Measurements from ENCODE around the gene PHYKPL.
"Not testable (repeated sequence)": the region's sequence is repeated elsewhere in the genome, so short reads cannot be mapped to it uniquely, and the experiment has no call there.

Gene PHYKPL

DNA sequence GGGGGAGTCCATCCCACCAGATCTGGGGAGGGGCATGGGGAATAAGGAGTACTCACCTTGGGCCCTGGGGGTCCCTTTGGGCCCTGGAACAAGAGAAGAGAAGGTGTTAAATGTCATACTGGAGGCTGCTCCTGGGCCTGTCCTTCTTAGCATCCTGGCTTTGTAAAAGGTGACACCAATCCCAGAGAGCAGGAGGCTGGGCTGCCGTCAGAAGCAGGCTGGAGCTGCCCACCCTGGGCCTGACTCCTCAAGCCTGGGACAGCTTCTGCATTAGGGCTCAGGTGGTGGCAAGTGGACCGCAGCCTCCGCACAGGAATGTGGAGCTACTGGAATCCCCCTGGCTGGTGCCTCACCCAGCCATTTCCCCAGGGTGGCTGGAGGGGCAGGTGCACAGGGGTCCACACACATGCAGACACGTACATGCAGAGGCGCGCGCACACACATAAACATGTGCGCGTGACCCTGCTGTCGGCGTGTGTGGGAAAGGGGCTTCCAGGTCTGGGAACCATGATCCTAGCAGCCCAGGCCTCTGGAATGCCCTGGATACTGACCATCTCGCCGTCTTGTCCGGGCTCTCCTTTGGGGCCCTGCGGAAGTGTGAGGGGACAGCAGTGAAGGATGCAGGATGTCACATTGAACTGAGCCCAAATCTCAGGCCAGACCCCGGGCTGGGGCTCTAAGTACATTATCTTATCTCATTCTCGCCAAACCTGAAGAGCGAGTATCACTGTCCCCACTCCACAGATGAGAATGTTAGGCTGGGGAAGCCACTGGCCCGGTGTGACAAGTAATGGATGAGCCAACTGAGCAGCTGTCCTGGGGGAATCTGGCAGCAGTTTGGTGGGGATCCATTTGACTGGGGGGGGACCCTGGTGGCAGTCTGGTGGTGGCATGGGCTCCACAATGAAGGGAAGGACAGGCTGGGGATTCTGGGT, 29.3 kb upstream of the PHYKPL start:
- no peak for DNase-seq

DNA sequence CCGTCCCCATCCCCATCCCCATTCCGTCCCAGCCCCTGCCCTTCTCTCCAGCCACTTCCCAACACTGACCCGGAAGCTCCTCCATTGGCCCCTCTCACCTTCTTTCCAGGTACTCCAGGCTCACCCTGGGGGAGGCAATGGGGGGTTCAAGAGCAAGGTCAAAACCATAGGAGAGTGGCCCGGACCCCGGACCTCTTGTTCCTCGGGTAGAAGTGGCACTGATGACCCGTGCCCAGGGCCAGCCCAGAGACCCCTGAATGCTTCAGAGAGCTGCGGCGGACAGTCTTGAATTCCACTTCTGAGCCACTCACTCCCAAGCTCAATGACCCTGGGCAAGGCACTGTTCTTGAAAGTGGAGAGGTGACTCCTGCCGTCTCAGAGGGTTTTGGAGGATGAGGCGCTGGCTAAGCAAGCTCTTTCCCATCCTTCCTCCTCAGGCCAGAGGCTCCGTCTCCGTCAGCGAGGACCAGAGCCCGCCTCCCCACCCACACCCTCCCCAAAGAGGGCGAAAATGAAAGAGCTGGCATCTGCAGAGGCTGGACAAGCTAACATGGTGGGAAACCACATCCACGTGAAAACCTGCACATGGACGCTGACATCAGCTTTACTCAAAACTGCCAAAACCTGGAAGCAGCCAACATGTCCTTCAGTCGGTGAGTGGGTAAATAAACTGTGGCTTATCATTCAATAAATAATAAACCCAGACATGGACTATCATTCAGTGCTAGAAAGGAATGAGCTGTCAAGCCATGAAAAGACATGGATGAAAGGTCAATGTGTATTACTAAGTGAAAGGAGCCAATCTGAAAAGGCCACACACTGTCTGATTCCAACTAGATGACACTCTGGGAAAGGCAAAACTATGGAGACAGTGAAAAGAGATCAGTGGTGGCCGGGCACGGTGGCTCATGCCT, 27.3 kb upstream of the PHYKPL start:
- DNase-seq: no peak

DNA sequence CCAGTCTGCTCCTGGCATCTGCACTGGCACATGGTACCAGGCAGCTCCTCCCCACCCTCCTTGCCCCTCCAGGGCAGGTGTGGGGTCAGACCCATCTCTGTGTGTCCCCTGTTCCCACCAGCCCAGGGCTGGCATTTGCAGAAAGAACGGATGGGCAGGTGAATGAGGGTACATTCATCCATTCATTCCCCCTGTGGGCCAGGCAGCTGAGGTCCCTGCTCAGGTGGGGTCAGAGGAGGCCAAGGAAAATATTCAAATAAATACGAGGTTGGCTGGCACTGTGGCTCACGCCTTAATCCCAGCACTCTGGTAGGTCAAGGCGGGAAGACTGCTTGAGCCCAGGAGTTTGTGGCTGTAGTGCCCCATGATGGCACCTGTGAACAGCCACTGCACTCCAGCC, 25.0 kb upstream of the PHYKPL start:
- DNase-seq: no peak

DNA sequence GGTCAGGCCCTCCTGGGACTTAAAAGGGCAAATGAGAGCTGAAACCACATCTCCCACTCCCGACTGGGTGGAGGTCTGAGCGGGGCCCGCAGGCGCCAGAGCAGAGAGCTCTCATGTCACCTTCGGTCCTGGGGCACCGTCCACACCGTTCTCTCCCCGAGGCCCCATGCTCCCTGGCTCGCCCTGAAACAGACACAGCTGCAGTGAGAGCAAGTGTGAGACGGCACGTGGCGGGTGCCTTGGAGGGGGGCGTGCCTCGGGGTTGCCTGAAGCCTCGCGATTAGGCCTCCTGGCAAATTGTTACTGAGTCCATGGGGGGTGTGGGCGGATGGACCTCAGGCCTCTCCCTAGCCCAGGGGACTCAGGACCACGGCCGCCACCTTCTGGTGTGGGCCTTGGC, 24.1 kb upstream of the PHYKPL start:
- DNase-seq: no peak

DNA sequence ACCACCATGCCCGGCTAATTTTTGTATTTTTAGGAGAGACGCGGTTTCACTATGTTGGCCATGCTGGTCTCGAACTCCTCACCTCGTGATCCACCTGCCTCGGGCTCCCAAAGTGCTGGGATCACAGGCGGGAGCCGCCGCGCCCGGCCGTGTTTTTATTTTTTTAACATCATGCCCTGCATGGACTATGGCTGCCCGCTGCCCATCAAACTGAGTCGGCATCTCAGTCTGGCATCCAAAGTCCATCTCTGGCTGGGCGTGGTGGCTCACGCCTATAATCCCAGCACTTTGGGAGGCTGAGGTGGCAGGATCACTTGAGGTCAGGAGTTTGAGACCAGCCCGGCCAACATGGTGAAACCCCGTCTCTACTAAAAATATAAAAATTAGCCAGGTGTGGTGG, 21.0 kb upstream of the PHYKPL start:
- DNase-seq: not testable (repeated sequence)

DNA sequence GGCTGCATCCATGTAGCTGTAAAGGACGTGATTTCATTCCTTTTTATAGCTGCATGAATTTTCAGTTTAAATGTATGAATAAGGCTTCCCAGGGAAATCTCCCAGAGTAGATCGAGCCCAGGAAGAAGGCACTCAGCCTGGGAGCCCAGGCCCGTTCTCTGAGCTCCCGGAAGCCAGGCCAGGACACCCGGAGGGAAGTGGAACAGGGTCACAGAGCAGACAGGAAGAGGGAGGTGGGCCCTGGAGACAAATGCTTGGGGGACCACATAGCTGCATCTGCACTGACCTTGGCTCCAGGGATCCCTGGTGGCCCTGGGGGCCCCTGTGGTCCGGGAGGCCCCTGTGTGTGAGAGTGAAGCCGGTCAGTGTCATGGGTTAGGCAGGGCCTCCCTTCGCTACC, 19.7 kb upstream of the PHYKPL start:
- no peak for DNase-seq

DNA sequence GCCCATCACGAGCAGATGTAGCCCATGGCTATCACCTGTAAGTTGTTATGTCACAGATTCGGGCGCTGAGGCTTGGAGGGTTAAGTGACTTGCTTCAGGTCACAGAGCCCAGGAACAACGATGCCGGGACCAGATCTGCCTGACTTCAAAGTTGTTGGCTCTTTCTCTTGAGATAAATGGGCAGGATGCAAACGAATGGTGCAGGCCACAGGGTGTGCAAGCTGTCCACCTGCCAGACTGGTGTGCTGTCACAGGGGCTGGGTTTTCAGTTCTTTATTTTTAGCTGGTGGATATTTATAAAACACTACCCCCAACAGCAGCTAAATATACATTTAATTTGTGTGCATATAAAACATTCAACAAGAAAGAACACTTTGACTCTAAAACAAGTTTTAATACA, 17.7 kb upstream of the PHYKPL start:
- DNase-seq: no peak

DNA sequence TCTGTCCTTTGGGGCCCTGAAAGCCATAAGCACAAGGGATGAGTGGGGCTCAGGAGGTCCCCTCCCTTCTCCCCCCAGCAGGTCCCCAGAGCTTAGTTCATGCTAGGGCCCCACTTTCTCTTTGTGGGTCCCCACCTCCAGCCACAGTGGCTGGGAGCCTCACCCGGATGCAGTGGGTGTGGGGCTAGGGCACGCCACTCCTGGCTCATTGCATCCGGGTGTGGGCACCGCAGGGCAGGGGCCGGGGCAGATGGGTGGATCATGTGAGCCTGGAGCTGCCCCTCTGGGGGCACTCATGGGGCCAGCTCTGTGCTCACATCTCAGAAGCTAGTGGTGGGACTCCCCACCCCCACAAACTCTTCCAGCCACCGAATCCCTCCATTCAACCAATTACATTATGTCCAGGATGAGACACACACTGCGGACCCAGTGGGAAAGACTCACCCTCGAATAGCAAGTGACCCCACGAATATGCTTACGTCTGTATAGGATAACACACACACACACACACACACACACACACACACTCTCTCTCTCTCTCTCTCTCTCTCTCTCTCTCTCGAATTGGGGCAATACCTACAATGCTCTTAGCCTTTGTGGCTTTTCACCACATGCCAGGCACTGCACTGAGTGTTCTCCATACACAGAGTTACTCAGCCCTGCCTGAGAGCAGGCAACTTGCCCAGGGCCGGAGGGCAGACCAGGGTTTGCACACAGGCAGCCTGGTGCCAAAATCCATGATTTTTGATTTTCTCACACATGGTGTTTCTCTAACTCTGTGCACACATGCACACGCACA, 16.8 kb upstream of the PHYKPL start:
- peak; percentile 16 for DNase-seq

DNA sequence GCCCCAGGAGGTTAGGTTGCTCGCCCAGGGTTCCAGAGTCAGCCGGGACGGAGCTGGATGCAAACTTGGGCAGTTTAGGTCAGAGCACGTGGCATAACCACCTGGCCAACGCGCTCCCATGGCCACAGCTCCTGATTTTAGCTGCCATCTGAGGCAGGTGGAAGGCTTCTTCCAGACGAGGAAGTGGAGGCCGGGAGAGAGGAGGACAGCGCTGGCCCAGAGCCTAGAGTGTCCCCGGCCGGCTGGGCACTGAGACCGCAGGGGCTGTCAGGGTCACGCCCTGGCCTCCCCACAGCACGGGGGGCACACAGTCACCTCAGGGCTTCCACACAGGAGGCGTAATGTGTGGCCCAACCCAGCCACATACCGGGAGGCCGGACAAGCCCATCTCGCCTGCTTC, 16.1 kb upstream of the PHYKPL start:
- no peak for DNase-seq

DNA sequence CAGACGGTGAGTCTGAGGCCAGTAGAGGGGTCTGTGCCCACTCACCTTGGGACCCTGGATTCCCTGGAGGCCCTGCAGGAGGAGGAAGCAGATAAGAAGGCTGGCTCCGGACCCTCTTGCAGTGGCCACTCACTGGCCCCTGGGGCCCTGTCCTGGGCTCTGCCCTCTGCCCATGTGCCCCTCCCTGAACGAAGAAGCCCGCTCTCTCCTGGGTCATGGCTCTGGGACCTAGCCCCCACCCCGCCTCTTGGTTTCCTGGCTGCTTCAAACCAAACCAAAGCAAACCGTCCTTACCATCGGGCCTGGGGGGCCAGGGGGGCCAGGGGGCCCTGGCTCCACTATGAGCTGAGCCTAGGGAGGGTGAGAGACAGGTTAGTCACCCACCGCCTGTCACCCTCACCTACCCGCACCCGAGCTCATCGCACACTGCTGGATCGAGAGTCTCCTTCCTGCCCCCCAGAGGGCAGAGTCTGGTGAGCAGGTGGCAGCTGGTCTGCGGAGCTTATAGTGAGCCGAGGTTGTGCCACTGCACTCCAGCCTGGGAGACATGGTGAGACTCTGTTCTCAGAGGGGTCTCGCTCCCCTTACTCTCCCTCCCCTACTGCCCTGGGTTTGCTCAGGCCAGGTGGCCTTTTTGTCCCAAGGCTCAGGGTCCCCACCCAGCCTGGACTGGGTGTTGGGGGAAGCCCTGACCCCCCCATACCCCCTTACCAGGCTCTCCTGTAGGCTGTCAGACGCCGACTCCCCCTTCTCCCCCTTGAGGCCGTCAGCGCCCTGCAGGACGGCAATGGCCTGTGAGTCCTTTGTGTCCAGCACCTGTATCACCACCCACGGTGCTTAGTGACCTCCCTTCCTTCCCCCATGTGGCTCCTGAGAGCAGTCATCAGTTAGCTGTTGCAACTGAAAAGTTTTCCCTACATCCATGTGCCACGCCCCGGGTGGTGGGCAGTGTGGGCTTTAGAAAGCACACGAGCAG, 15.2 kb upstream of the PHYKPL start:
- DNase-seq: no peak

DNA sequence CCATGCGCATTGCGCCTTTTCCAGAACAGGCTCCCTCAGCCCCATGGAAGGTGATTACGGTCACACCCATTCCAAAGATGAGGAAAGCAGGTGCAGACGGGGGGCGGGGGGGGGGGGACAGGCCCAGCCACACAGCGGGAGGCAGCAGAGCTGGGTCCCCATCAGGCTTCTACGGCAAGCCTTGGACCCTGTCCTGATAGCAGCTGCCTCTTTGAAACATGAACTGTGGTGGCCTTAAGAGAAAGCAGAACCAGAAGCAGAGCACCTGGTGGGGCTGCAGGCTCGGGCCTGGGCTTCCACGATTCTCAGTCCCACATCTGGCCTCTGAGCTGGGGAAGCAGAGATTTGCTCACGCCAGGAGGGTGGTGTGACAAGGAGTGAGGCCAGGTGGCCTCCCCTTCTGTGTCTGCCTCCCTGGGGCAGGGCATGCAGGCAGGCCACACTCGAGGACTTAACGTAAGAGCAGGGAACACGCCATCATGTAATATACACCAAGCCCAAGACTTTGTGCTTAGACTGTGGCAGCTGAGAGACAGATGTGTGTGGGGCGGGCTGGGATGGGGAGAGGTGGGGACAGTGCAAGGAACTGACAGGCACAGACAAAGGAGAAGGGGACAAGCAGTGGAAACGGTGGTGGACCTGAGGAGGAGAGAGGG, 14.2 kb upstream of the PHYKPL start:
- DNase-seq: no peak

DNA sequence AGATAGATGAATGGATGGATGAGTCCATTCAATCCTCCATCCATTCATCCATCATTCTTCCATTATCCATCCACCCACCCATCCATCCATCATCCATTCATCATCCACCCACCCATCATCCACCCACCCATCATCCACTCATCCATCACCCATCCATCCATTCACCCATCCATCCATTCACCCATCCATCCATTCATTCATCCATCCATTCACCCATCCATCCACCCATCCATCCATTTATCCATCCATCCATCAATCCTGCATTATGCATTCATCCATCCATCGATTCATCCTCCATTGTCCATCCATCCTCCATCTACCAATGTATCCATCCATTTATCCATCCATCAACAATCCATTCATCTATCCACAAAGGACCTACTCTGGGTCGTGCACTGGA, 12.8 kb upstream of the PHYKPL start:
- DNase-seq: no peak

DNA sequence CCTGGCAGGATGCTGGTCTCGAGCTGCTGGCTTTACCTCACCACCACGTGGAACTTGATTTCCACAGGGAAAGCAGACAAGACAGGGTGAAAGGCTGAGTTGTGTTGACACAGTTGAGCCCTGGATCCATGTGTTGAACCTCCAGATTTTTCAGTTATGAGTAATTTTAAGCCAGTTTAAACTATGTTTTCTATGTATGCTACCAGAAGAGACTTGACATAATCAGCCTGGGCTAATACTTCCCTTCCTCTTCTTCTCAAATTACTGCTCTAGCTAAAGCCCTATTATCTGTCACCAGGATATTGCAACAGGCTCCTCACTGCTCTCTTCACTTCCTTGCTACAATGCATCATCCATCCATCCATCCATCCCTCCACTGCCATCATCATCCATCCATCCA, 12.0 kb upstream of the PHYKPL start:
- no peak for DNase-seq

DNA sequence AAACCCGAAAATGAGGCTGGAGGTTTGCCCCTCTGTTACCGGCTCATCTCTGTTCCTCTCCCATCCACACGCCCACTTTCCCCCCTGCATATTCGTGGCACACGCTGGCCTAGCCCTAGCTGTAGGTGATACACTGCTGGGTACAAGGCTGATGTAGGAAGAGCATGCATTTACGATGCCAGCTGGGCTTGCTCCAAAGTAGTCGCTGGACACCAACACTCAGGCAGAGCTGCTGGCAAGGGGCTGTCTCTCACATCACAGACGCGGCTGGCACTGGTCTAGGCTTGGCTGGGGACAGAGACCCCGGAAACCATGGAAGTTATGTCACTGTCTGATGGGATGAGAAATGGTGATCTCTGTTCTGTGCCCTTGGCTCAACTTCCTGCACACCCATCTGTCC, 9.8 kb upstream of the PHYKPL start:
- DNase-seq: no peak

DNA sequence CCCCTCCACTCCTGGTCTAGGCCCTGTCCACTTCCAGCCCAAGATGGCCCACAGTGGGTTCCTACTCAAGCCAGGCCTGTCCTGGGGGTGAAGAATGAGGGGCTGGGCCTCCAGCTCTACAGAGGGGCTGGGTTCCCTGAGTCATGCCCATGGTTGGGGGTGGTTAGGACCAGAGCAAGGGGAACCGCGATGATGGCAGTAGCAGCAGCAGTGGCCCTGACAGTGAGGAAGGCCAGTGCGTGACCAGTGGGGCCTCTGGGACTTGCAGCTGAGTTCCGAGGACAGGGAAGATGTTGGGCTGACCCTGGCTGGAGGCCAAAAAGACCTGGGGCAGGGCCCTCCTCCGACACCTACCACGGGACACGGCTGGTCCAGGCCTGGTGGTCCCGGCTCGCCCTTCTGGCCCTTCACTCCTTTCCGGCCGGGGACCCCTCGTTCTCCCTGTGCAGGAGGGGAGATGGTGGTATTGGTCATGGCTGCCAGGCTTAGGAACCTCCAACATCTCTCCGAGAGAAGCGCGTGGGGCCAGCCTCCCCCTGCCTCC, 9.2 kb upstream of the PHYKPL start:
- DNase-seq: no peak

DNA sequence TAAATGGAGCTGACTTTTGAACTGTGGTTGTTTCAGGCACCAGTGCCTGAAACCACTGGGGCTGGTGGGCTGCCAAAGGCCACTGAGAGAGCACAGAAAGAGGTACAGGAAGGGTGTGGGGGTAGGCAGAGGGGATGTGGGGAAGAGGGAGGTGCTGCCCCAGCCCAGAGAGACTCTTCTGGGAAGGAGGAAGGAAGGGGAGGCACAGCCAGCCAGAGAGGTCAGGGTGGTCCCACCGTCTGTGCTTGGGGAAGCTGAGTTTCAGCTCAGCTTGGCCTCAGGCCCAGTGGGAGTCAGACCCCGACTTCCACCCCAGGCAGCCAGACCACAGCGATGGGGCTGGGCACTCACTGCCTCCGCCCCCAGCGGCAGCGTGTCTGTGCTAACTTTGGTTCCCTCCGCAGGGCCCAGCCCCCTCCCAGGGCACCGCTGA, 8.6 kb upstream of the PHYKPL start:
- no peak for DNase-seq

DNA sequence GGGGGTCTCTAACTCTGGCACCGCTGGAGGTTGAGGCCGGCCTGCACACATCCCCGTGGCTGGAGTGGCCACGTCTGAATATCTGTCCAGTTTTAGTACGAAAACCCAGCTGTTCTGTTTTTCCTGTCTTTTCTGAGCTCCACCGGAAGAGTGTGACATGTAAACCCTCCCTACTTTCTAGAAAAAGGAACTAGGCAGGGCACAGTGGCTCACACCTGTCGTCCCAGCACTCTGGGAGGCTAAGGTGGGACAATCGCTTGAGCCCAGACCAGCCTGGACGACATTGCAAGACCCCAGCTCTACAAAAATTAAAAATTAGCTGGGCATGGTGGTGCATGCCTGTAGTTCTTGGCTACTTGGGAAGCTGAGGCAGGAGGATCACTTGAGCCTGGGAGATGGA, 8.2 kb upstream of the PHYKPL start:
- DNase-seq: no peak

DNA sequence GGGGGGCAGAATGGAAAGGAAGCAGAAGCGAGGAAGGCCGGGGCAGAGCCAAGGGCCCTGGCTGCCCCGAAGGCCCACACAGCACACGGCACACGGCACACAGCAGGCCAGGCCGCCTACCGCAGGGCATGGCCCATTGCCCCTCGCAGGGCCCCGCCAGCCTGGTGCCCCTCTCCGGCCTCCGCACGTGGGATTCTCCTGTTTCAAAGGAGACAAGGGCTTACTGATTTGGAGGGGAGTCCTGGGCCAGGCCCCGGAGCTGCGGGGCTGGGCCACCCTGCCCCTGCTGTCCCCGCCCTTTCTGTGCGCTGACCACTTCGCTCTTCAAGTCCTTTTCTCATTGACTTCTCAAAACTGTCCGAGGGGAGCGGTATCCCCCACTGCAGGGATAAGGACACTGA, 7.7 kb upstream of the PHYKPL start:
- DNase-seq: no peak

DNA sequence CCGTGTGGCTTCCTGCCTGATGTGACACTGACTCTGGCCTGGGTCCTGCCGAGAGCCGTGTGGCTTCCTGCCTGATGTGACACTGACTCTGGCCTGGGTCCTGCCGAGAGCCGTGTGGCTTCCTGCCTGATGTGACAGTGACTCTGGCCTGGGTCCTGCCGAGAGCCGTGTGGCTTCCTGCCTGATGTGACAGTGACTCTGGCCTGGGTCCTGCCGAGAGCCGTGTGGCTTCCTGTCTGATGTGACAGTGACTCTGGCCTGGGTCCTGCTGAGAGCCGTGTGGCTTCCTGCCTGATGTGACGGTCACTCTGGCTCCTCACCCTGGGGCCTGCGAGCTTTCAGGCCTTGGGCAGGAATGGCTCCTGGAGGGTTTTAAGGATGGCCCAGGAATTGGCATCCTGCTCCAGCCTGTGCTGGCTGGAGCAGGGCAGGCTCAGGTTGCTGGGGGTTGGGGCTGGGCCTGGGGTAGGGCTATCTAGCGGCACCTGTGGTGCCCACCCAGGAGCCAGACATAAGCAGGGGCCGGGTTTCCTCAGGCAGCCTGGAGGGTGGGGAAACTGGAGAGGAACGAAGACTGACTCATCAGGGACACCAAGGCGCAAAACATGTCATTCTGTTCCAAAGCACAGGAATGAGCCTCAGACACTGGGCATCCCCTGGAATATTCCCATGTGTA, 7.2 kb upstream of the PHYKPL start:
- DNase-seq: not testable (repeated sequence)
